HG03442 (cell line): ENCODE data around the gene RDH11.
"Not testable (repeated sequence)": the region's sequence is repeated elsewhere in the genome, so short reads cannot be mapped to it uniquely, and the experiment has no call there.

Experiments
- ATAC-seq: cut with Tn5 transposase; IDR thresholded peaks from one replicate; pipeline ENCODE4 v1.9.1; 2021; ENCODE audit warnings: mild to moderate bottlenecking, moderate library complexity; ENCODE audit not compliant: unreplicated experiment

RDH11 gene

DNA sequence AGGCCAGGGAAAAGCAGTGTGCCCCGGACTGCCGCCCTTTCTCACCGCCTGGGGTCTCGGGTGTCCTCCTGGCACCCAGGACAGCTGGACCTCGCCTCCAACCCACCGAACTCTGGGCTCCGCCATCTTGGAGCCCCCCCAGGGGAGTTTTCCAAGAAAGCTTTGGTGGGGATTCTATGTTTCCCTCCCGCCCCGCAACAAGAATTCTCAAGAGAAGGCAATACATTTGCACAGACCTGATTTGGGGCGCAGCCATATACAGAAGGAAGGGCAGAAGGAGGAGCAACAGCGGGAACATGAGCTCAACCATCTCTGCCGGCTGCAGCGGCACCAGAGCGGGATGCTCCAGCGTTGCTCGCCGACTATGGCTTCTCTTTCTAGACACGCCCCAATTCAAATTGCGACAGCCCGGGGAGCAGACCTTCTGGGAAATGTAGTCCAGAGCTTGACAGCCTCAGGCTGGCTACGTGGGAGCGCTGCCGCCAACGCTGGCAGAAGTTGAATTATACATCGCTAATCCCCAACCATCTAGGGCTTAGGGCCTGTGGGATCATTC lies at the start of gene RDH11:
Gene RDH11, minus strand, starts transcription at position 371 of the 556 bp plus-strand sequence. Its CDS starts 61 bp downstream, at position 310.
- peak; percentile 84 for ATAC-seq

DNA sequence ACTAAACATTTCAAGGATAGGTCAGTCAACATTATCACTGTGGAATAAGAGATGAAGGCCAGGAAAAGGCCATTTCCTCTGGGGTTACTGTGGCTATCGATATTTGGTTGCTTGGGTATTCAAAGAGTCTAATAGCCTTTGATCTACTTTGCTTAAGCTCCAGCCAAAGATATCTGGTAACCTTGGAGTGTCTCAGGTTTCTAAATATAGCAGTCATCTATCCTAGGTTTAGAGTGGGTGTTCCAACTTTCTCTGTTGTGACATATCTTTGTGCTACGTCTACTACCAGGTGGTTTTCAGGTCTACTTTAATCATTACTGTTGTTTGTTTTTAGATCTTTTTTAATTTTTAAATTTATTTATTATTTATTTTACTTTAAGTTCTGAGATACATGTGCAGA lies 48.5 kb upstream of the RDH11 start:
- no peak for ATAC-seq

DNA sequence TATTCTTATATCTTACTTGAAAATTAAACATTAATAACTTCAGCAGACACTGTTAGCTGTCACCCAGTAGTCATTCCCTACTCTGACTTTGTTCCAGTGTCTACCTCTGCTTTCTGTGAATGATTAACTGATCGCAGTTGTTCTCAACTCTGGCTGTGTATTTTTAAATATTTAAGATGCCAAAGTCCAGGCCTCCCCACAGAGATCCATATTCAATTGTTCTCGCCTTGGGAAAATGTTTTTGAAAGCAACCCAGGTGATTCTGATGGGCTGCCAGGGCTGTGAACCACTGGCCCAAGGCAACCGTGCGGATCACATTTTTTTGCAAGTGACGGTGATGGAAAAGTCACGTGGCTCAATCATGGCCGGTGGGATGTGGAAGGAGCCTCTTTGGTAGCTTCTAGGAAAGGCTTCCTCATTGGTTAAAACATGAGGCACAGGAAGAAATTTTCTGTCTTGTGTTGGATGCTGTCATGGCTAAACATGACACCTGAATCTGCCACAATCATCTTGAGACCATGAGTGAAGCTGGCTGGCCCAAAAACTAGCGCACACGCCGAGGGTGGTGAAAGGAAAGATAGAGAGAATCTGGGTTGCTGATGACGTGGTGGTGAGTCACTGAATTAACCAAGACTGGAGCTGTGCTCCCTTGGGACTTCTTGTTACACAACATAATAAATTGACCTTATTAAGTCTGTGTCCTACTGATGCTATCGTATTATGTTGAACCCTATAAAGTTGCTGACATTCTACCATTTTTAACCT lies 43.4 kb upstream of the RDH11 start:
- ATAC-seq: no peak

GRCh38 chr14:67736771-67737170 lies 41.2 kb upstream of the RDH11 start:
- ATAC-seq: no peak

GRCh38 chr14:67735336-67736147 lies 40.0 kb upstream of the RDH11 start:
- ATAC-seq: no peak

GRCh38 chr14:67734675-67735074 lies 39.1 kb upstream of the RDH11 start:
- ATAC-seq: no peak

DNA sequence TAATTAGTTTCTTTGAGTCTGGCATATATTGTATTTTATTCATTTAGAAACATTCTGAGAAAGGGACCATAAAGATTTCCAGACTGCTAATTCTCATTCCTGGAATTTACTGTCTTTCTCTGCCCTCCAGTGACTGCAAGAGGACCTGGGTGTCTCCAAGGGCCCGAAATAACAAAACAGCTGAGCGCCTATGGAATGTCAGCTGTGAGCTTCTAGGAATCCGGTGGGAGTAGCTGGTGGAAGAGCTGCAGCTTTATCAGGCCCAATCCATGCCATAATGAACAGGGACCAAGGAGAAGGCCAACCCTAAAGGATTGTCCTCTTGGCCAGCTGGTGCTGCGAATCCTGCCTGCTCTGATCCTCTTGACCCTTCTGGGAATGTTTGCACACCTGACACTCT lies 38.1 kb upstream of the RDH11 start:
- ATAC-seq: no peak

DNA sequence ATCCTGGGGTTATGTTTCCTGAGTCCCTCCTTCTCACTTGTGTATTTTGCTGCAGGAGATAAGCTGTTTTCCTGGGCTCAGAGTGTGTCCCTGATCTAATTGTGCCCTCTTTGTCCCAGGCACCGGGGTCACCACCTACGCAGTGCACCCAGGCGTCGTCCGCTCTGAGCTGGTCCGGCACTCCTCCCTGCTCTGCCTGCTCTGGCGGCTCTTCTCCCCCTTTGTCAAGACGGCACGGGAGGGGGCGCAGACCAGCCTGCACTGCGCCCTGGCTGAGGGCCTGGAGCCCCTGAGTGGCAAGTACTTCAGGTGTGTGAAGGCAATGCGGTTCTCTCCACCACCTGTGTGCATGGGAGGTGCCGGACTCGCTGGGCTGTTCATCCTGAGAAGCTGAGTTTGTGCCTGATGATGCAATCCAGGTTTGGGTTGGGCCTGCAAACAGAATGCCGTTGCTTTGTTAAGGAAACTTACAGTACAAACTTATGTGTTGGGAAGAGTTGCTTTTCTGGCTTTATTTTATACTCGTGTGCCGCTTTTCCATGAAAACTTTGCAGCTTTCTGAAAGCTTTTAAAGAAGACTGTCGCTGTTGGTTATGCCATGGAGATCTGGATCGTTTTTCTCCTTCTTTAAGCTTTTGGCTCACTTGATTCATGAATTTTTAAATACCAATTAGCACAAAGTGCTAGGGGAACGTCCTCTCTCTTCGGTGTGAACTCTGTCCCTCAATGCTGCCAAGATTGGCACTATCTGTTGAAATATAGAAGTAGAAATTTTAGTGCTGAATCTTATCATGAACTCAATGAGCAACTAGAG lies 33.7 kb upstream of the RDH11 start:
- ATAC-seq: no peak

GRCh38 chr14:67728258-67728657 lies 32.7 kb upstream of the RDH11 start:
- no peak for ATAC-seq

GRCh38 chr14:67727361-67727760 lies 31.8 kb upstream of the RDH11 start:
- ATAC-seq: no peak

GRCh38 chr14:67725171-67725570 lies 29.6 kb upstream of the RDH11 start:
- no peak for ATAC-seq

DNA sequence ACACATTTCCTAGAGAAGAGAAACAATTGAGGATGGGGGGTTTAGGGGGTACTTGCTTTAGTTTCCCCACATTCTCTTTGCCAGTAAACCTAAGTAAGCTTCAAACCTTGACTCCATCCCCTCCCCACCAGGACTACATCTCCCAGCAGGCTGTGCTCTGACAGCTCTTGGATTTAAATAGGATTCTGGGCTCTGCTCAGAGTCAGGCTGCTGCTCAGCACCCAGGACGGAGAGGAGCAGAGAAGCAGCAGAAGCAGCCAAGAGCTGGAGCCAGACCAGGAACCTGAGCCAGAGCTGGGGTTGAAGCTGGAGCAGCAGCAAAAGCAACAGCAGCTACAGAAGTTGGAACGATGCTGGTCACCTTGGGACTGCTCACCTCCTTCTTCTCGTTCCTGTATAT lies 26.7 kb upstream of the RDH11 start:
- ATAC-seq: no peak

DNA sequence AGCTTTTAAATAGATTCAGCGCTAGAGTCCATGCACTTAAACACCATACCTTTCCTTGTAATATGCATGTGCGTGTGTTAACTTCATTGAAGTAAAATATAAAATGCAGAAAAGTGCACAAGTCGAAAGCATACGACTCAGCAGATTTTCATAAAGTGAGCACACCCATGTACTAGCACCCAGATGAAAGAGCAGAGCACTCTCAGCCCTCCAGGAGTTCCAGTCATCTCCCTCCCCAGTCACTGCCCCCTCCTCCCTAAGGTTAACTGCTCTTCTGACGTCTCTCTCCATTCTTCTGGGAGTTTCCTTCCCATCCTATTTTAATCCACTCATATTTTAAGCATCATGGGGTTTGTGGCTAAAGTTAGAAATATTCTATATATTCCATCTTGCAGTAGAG lies 26.3 kb upstream of the RDH11 start:
- no peak for ATAC-seq

DNA sequence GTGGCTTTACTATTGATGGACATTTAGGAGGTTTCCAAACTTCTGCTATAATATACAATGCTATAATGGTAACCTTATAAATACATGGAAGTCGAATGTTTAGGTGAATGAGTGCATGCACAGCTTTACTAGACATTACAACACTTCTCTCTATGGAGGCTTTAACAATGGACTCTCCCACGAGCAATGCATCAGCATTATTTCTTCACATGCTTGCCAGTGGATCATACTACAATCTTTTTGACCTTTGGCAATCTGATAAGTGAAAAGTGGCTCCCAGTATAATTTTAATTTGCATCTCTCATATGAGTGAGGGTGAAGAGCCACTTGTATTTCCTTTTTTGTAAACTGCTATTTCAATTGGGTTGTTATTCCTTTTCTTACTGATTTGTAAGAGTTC lies 24.3 kb upstream of the RDH11 start:
- ATAC-seq: no peak

DNA sequence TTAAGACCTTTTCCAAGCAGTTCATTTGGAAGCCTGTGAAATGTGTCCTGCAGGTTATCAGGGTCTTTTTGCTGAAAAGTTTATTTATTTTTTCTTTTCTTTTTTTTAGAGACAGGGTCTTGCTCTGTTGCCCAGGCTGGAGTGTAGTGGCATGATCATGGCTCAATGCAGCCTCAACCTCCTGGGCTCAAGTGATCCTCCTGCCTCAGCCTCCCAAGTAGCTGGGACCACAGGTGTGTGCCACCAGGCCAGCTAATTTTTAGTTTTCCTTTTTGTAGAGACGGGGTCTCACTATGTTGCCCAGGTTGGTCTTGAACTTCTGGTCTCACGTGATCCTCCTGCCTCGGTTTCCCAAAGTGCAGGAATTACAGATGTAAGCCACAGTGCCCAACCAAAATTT lies 23.8 kb upstream of the RDH11 start:
- ATAC-seq: not testable (repeated sequence)

- ATAC-seq: no peak
Observed at GRCh38 chr14:67718265-67718664, 22.7 kb upstream of the RDH11 start.

- ATAC-seq: no peak
Observed at GRCh38 chr14:67717048-67717447, 21.5 kb upstream of the RDH11 start.

DNA sequence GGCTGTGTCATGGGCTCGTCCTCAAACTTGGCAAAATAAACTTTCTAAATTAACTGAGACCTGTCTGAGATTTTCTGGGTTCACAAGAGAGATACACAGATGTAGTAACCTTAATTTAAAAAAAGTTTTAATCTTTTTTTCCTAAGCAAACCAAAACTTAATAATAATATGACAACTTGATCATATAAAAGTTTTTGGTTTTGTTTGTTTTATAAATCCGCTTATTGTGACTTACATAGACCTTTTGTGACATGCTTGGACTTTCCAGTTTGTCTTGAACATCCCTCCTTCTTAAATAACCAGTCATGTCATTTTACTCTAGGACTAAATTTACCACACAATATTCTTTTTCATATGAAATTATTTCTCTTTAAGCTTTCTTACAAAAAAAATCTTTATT lies 14.6 kb upstream of the RDH11 start:
- no peak for ATAC-seq

DNA sequence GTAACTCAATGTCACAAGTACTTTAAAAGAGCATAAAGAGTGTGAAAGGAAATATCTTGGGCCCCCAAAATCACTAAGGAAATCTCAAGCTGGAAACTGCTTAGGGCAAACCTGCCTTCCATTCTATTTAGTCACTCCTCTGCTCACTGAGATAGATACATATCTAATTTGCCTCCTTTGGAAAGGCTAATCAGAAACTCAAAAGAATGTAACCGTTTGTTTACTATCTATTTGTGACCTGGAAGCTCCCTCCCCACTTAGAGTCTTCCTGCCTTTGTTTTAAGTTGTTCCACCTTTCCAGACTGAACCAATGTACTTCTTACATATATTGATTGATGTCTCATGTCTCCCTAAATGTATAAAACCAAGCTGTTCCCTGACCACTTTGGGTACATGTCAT lies 14.2 kb upstream of the RDH11 start:
- ATAC-seq: not testable (repeated sequence)

- not testable (repeated sequence) for ATAC-seq
Observed at GRCh38 chr14:67709346-67709745, 13.8 kb upstream of the RDH11 start.

GRCh38 chr14:67705211-67705610 lies 9.6 kb upstream of the RDH11 start:
- no peak for ATAC-seq
